ENCODE results near the gene BTBD7. TPM values are rescaled to one million over a fixed set of nuclear protein-coding genes. Genes with fewer than 3 reads are reported as not detected.

Gene BTBD7
- total and polyA plus RNA-seq, 2 experiments from 2014 or later, result 24.4 to 32.8 TPM

DNA sequence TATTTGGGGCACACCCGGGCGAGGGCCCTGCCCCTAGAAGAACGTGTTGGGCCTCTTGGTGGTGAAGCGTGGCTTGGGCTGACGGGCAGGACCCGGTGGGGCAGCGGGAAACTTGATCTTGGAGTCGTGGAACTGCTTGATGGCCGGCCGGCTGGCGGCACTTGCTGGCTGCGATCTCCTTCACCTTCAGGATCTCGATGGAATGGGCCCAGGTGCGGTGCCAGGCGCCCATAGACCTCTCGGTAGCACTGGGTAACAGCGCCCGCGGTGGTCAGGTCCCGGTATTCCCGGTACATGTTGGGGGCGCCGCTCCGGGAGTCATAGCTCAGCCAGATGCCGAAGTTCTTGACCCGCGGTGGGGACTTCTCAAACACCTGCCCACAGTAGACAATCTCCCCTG lies 109.3 kb downstream of the BTBD7 start:
- peaks cover 58% of the 10 kb centered on the region for H3K36me3 Mint-ChIP-seq (ENCODE audit: low read depth)
- H3K36me3 ChIP-seq (ENCODE audit: insufficient read depth), result peaks cover 20% of the 10 kb centered on the region

DNA sequence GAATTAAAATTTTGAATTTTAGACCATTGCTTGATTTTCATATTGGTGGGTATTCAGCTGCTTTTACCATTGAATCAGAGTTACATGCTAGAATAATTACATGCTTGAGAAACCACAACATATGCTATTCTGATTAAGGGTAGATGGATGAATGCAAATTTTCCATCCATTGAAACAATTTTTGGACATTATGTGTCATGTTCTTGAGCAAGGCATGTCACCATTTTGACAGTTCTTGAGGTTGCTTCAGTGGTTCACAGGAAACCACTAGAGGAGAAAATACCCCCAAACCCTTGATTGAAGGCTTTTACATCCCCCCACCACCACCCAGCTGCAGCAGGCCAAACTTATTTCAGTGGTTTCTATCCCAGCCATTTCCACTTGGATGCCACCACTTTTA lies 112.3 kb downstream of the BTBD7 start:
- no peaks in the 10 kb centered on the region for H3K27me3 ChIP-seq (ENCODE audit: insufficient read depth)
- no peaks in the 10 kb centered on the region for H3K79me2 ChIP-seq (replicated peaks; ENCODE audit: insufficient read depth)
- H3K4me2 ChIP-seq, result no peak overlapping the region
- no peaks in the 10 kb centered on the region for H3K4me1 ChIP-seq (ENCODE audit: insufficient read depth)
- H3K4me3 Mint-ChIP-seq, result no peak overlapping the region
- H3K9me2 ChIP-seq (ENCODE audit: insufficient read depth), result no peaks in the 10 kb centered on the region
- H3K4me3 ChIP-seq, result no peak overlapping the region
- DNase-seq (ENCODE audit: low spot score) (no peak), ATAC-seq (no peak)
- H3K36me3 ChIP-seq (ENCODE audit: insufficient read depth), result peaks cover 19% of the 10 kb centered on the region
- no peak overlapping the region for H3K27ac Mint-ChIP-seq
- peaks cover 4% of the 10 kb centered on the region for H3K27me3 Mint-ChIP-seq (ENCODE audit: insufficient read depth, low read depth, poor library complexity)
- H3F3A ChIP-seq (replicated peaks; ENCODE audit: low read depth), result no peaks in the 10 kb centered on the region
- no peaks in the 10 kb centered on the region for H4K20me1 ChIP-seq (replicated peaks; ENCODE audit: insufficient read depth)
- H3K36me3 Mint-ChIP-seq (ENCODE audit: low read depth), result peaks cover 52% of the 10 kb centered on the region
- H3K4me1 Mint-ChIP-seq, result no peaks in the 10 kb centered on the region
- H3K9me3 Mint-ChIP-seq, result no peaks in the 10 kb centered on the region; the same call in 2 of the 3 replicates
- H2AFZ ChIP-seq, result no peak overlapping the region
- no peak overlapping the region for H3K27ac ChIP-seq (ENCODE audit: low read depth)
- TF ChIP-seq, protein P1, sequence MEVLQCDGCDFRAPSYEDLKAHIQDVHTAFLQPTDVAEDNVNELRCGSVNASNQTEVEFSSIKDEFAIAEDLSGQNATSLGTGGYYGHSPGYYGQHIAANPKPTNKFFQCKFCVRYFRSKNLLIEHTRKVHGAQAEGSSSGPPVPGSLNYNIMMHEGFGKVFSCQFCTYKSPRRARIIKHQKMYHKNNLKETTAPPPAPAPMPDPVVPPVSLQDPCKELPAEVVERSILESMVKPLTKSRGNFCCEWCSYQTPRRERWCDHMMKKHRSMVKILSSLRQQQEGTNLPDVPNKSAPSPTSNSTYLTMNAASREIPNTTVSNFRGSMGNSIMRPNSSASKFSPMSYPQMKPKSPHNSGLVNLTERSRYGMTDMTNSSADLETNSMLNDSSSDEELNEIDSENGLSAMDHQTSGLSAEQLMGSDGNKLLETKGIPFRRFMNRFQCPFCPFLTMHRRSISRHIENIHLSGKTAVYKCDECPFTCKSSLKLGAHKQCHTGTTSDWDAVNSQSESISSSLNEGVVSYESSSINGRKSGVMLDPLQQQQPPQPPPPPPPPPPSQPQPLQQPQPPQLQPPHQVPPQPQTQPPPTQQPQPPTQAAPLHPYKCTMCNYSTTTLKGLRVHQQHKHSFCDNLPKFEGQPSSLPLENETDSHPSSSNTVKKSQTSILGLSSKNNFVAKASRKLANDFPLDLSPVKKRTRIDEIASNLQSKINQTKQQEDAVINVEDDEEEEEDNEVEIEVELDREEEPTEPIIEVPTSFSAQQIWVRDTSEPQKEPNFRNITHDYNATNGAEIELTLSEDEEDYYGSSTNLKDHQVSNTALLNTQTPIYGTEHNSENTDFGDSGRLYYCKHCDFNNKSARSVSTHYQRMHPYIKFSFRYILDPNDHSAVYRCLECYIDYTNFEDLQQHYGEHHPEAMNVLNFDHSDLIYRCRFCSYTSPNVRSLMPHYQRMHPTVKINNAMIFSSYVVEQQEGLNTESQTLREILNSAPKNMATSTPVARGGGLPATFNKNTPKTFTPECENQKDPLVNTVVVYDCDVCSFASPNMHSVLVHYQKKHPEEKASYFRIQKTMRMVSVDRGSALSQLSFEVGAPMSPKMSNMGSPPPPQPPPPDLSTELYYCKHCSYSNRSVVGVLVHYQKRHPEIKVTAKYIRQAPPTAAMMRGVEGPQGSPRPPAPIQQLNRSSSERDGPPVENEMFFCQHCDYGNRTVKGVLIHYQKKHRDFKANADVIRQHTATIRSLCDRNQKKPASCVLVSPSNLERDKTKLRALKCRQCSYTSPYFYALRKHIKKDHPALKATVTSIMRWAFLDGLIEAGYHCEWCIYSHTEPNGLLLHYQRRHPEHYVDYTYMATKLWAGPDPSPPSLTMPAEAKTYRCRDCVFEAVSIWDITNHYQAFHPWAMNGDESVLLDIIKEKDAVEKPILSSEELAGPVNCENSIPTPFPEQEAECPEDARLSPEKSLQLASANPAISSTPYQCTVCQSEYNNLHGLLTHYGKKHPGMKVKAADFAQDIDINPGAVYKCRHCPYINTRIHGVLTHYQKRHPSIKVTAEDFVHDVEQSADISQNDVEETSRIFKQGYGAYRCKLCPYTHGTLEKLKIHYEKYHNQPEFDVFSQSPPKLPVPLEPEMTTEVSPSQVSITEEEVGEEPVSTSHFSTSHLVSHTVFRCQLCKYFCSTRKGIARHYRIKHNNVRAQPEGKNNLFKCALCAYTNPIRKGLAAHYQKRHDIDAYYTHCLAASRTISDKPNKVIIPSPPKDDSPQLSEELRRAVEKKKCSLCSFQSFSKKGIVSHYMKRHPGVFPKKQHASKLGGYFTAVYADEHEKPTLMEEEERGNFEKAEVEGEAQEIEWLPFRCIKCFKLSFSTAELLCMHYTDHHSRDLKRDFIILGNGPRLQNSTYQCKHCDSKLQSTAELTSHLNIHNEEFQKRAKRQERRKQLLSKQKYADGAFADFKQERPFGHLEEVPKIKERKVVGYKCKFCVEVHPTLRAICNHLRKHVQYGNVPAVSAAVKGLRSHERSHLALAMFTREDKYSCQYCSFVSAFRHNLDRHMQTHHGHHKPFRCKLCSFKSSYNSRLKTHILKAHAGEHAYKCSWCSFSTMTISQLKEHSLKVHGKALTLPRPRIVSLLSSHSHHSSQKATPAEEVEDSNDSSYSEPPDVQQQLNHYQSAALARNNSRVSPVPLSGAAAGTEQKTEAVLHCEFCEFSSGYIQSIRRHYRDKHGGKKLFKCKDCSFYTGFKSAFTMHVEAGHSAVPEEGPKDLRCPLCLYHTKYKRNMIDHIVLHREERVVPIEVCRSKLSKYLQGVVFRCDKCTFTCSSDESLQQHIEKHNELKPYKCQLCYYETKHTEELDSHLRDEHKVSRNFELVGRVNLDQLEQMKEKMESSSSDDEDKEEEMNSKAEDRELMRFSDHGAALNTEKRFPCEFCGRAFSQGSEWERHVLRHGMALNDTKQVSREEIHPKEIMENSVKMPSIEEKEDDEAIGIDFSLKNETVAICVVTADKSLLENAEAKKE (CRISPR knock-in tag; IDR thresholded peaks at IDR 0.05), result no peak
- no peak for TF ChIP-seq NANOG (IDR thresholded peaks at IDR 0.05; ENCODE audit: borderline replicate concordance)

More for the DNA sequence above, 109.3 kb downstream of the BTBD7 start:
- no peaks in the 10 kb centered on the region for H3K27me3 ChIP-seq (ENCODE audit: insufficient read depth)
- no peaks in the 10 kb centered on the region for H3F3A ChIP-seq (replicated peaks; ENCODE audit: low read depth)
- DNase-seq (ENCODE audit: low spot score) (peak; percentile 15), ATAC-seq (0 out of 3 replicates have a peak, but pooled peaks have one; percentile 26)
- no peak overlapping the region for H3K4me2 ChIP-seq
- no peak overlapping the region for H2AFZ ChIP-seq
- no peaks in the 10 kb centered on the region for H3K79me2 ChIP-seq (replicated peaks; ENCODE audit: insufficient read depth)
- H3K27ac ChIP-seq (ENCODE audit: low read depth), result no peak overlapping the region
- Mint-ChIP-seq H3K4me1 (no peaks in the 10 kb centered on the region), H3K4me3 (no peak overlapping the region), H3K27ac (no peak overlapping the region), H3K9me3 (no peaks in the 10 kb centered on the region), H3K27me3 (ENCODE audit: insufficient read depth, low read depth, poor library complexity) (peaks cover 4% of the 10 kb centered on the region)
- H3K9me2 ChIP-seq (ENCODE audit: insufficient read depth), result no peaks in the 10 kb centered on the region
- H3K4me3 ChIP-seq, result no peak overlapping the region
- H3K4me1 ChIP-seq (ENCODE audit: insufficient read depth), result no peaks in the 10 kb centered on the region
- H4K20me1 ChIP-seq (replicated peaks; ENCODE audit: insufficient read depth), result 0 out of 2 replicates have a peak, but pooled peaks cover 5% of the 10 kb centered on the region
- TF ChIP-seq JUNB (IDR thresholded peaks at IDR 0.05; ENCODE audit: unreplicated experiment), result no peak
- TF ChIP-seq ZNF331 (CRISPR knock-in tag; IDR thresholded peaks at IDR 0.05; ENCODE audit: low read depth), result no peak
- TF ChIP-seq STAT1 (IDR thresholded peaks at IDR 0.05; ENCODE audit: unreplicated experiment), result no peak
- no peak for TF ChIP-seq CREB1 (CRISPR knock-in tag; IDR thresholded peaks at IDR 0.05; ENCODE audit: low read depth)
- TF ChIP-seq EZH2 (IDR thresholded peaks at IDR 0.05; ENCODE audit: low read depth, unreplicated experiment), result no peak
- TF ChIP-seq NANOG (IDR thresholded peaks at IDR 0.05; ENCODE audit: borderline replicate concordance), result no peak
- TF ChIP-seq, protein P2, sequence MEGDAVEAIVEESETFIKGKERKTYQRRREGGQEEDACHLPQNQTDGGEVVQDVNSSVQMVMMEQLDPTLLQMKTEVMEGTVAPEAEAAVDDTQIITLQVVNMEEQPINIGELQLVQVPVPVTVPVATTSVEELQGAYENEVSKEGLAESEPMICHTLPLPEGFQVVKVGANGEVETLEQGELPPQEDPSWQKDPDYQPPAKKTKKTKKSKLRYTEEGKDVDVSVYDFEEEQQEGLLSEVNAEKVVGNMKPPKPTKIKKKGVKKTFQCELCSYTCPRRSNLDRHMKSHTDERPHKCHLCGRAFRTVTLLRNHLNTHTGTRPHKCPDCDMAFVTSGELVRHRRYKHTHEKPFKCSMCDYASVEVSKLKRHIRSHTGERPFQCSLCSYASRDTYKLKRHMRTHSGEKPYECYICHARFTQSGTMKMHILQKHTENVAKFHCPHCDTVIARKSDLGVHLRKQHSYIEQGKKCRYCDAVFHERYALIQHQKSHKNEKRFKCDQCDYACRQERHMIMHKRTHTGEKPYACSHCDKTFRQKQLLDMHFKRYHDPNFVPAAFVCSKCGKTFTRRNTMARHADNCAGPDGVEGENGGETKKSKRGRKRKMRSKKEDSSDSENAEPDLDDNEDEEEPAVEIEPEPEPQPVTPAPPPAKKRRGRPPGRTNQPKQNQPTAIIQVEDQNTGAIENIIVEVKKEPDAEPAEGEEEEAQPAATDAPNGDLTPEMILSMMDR (conservative IDR thresholded peaks at IDR 0.05; ENCODE audit: low read depth in 2 of 2), result no peak
- TF ChIP-seq EZH2phosphoT487 (IDR thresholded peaks at IDR 0.05; ENCODE audit: unreplicated experiment), result no peak
- no peak for TF ChIP-seq POLR2AphosphoS5 (IDR thresholded peaks at IDR 0.05; ENCODE audit: low read depth)
- TF ChIP-seq, protein P3, sequence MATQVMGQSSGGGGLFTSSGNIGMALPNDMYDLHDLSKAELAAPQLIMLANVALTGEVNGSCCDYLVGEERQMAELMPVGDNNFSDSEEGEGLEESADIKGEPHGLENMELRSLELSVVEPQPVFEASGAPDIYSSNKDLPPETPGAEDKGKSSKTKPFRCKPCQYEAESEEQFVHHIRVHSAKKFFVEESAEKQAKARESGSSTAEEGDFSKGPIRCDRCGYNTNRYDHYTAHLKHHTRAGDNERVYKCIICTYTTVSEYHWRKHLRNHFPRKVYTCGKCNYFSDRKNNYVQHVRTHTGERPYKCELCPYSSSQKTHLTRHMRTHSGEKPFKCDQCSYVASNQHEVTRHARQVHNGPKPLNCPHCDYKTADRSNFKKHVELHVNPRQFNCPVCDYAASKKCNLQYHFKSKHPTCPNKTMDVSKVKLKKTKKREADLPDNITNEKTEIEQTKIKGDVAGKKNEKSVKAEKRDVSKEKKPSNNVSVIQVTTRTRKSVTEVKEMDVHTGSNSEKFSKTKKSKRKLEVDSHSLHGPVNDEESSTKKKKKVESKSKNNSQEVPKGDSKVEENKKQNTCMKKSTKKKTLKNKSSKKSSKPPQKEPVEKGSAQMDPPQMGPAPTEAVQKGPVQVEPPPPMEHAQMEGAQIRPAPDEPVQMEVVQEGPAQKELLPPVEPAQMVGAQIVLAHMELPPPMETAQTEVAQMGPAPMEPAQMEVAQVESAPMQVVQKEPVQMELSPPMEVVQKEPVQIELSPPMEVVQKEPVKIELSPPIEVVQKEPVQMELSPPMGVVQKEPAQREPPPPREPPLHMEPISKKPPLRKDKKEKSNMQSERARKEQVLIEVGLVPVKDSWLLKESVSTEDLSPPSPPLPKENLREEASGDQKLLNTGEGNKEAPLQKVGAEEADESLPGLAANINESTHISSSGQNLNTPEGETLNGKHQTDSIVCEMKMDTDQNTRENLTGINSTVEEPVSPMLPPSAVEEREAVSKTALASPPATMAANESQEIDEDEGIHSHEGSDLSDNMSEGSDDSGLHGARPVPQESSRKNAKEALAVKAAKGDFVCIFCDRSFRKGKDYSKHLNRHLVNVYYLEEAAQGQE (IDR thresholded peaks at IDR 0.05; ENCODE audit: unreplicated experiment), result no peak

All from GM23338 (cell line).